ENCODE results near the gene PREX1. TPM values are rescaled to one million over a fixed set of nuclear protein-coding genes. Genes with fewer than 3 reads are reported as not detected.

The PREX1 gene
- total and polyA plus RNA-seq, 12 donors, result 10.1 to 85.1 (median 42.9) TPM

GRCh38 chr20:48855046-48855445, 27.2 kb upstream of the PREX1 start:
- intact Hi-C loops (cut with DNase I), result no loop called here
- no peaks in the 10 kb centered on the region for H3K27me3 ChIP-seq
- DNase-seq, result no peak
- H3K4me3 ChIP-seq, result no peak overlapping the region
- H3K27ac ChIP-seq, result no peak overlapping the region
- H3K36me3 ChIP-seq (replicated peaks in 1 of 2), result no peaks in the 10 kb centered on the region
- peaks cover 0 to 4% of the 10 kb centered on the region in 2 donors for H3K4me1 ChIP-seq (replicated peaks in 1 of 2)
- no peak for TF ChIP-seq CTCF (IDR thresholded peaks at IDR 0.05)
- no peak for TF ChIP-seq POLR2A (IDR thresholded peaks at IDR 0.05)
- H3K9me3 ChIP-seq (replicated peaks in 1 of 3), result no peaks in the 10 kb centered on the region
- 87 to 98% (median 90%) methylated on average over 4 of the region's 4 CpGs for WGBS, 4 donors

- H3K4me1 ChIP-seq (replicated peaks in 1 of 2), result peaks cover 0 to 4% of the 10 kb centered on the region in 2 donors
- no peak overlapping the region for H3K27ac ChIP-seq
- no peaks in the 10 kb centered on the region for H3K9me3 ChIP-seq (replicated peaks in 1 of 3)
- intact Hi-C loops (cut with DNase I), result no loop called here
- TF ChIP-seq CTCF (IDR thresholded peaks at IDR 0.05) (no peak), POLR2A (IDR thresholded peaks at IDR 0.05) (no peak)
- no peak for DNase-seq
- H3K27me3 ChIP-seq, result no peaks in the 10 kb centered on the region
- no peaks in the 10 kb centered on the region for H3K36me3 ChIP-seq (replicated peaks in 1 of 2)
- H3K4me3 ChIP-seq, result no peak overlapping the region
Measured at GRCh38 chr20:48852609-48853008, 24.8 kb upstream of the PREX1 start.

GRCh38 chr20:48851579-48851978, 23.8 kb upstream of the PREX1 start:
- Histone ChIP-seq H3K9me3 (replicated peaks in 1 of 3) (no peaks in the 10 kb centered on the region), H3K4me1 (replicated peaks in 1 of 2) (peaks cover 0 to 4% of the 10 kb centered on the region in 2 donors), H3K27ac (no peak overlapping the region), H3K27me3 (no peaks in the 10 kb centered on the region), H3K4me3 (no peak overlapping the region), H3K36me3 (replicated peaks in 1 of 2) (no peaks in the 10 kb centered on the region)
- no peak for DNase-seq
- intact Hi-C loops (cut with DNase I), result no loop called here
- TF ChIP-seq POLR2A (IDR thresholded peaks at IDR 0.05) (no peak), CTCF (IDR thresholded peaks at IDR 0.05) (no peak)
- 83 to 90% (median 89%) methylated on average over 6 of the region's 6 CpGs for WGBS, 4 donors

- TF ChIP-seq POLR2A (IDR thresholded peaks at IDR 0.05), result no peak
- intact Hi-C loops (cut with DNase I), result no loop called here
- no peak for DNase-seq
- H3K27ac ChIP-seq, result no peak overlapping the region
- 81 to 95% (median 91%) methylated on average over 6 of the region's 6 CpGs for WGBS, 4 donors
- no peaks in the 10 kb centered on the region for H3K27me3 ChIP-seq
- H3K4me3 ChIP-seq, result no peak overlapping the region
- H3K4me1 ChIP-seq (replicated peaks in 1 of 2), result peaks cover 0 to 4% of the 10 kb centered on the region in 2 donors
- H3K9me3 ChIP-seq (replicated peaks in 1 of 3), result no peaks in the 10 kb centered on the region
- no peaks in the 10 kb centered on the region for H3K36me3 ChIP-seq (replicated peaks in 1 of 2)
Measured at GRCh38 chr20:48850977-48851299, 23.1 kb upstream of the PREX1 start.

DNA sequence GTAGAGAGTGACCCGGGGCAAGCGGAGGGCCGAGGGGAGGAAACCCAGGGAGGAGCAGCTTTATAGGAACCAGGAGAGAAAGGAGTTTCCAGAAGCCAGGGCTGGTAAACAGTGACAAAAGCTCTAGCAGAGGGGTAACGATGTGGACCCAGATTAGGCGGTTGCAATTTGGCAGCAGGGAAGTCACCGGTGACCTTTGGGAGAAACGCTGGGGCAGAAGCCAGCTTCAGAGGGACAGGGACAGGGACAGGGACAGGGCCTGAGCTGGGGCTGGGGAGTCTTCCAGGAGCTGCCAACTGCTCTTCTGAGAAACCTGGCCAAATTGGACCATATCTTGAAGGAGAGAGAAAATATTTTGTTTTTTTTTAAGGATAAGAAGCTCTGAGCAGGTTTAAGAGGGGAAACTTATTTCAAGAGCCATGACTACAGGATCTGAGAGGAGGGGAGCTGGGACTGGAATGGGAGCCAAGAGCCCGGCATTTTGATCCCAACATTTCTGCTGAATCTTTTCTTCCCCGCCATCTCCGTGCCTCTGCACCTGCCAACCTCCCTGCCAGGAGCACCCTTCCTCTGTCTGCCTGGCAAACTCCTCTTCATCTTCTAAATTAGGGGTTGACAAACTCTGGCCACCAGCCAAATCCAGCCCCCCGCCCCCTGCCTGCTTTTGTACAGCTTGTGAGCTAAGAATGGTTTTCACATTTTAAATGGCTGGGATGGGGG, 22.6 kb upstream of the PREX1 start:
- WGBS, 4 donors, result 58 to 66% (median 66%) methylated on average over 11 of the region's 11 CpGs
- peak in 1 of 7 donors; percentile 24 for DNase-seq
- no peak for TF ChIP-seq CTCF (IDR thresholded peaks at IDR 0.05)
- no peak for TF ChIP-seq POLR2A (IDR thresholded peaks at IDR 0.05)

More for the DNA sequence above, 22.6 kb upstream of the PREX1 start:
- Histone ChIP-seq H3K27me3 (no peaks in the 10 kb centered on the region), H3K4me3 (no peak overlapping the region), H3K9me3 (replicated peaks in 1 of 3) (no peaks in the 10 kb centered on the region), H3K36me3 (replicated peaks in 1 of 2) (no peaks in the 10 kb centered on the region), H3K27ac (no peak overlapping the region), H3K4me1 (replicated peaks in 1 of 2) (peaks cover 0 to 4% of the 10 kb centered on the region in 2 donors)
- intact Hi-C loops (cut with DNase I), result no loop called here

Data from adrenal gland (tissue), 12 donors.